KMS-11 (cell line): ENCODE data around the gene EXOSC10.
"Not testable (repeated sequence)": the region's sequence is repeated elsewhere in the genome, so short reads cannot be mapped to it uniquely, and the experiment has no call there.

Experiments
- H2AFZ ChIP-seq: fragments of 200-600 bp; sonication (generic); 2 replicates; pipeline ENCODE4 v1.6.1; 2016; ENCODE audit warnings: antibody characterized with exemption, mixed run types, low read depth
- H3K27ac ChIP-seq: fragments of 200-600 bp; sonication (generic); 2 replicates; pipeline ENCODE4 v1.6.1; 2016; ENCODE audit warnings: mild to moderate bottlenecking, mixed run types
- H3K27me3 ChIP-seq: fragments of 200-600 bp; sonication (generic); 2 replicates; pipeline ENCODE4 v1.6.1; 2017; ENCODE audit warnings: mild to moderate bottlenecking, low read depth, mixed run types, moderate library complexity; ENCODE audit not compliant: insufficient read depth
- H3K36me3 ChIP-seq: fragments of 200-600 bp; sonication (generic); 2 replicates; pipeline ENCODE4 v1.6.1; 2017; ENCODE audit warnings: mild to moderate bottlenecking, mixed run types; ENCODE audit not compliant: insufficient read depth
- H3K4me1 ChIP-seq: fragments of 200-600 bp; sonication (generic); 2 replicates; pipeline ENCODE4 v1.6.1; 2016; ENCODE audit warnings: mild to moderate bottlenecking, low read depth, mixed run types; ENCODE audit not compliant: poor library complexity, severe bottlenecking
- H3K4me2 ChIP-seq: fragments of 200-600 bp; sonication (generic); 2 replicates; pipeline ENCODE4 v1.7.0; 2016; ENCODE audit warnings: mild to moderate bottlenecking, mixed run types
- H3K4me3 ChIP-seq: fragments of 200-600 bp; sonication (generic); IDR thresholded peaks from 2 replicates; pipeline ENCODE4 v1.6.1; 2017; ENCODE audit warnings: low read depth, low read length, mixed read lengths; ENCODE audit not compliant: insufficient read depth
- H3K79me2 ChIP-seq: fragments of 200-600 bp; sonication (generic); 2 replicates; pipeline ENCODE4 v1.6.1; 2016; ENCODE audit warnings: low read depth, mixed run types; ENCODE audit not compliant: insufficient read depth
- H3K9ac ChIP-seq: fragments of 200-600 bp; sonication (generic); 2 replicates; pipeline ENCODE4 v1.6.1; 2016; ENCODE audit warnings: mild to moderate bottlenecking, mixed run types
- H4K20me1 ChIP-seq: fragments of 200-600 bp; sonication (generic); 2 replicates; pipeline ENCODE4 v1.6.1; 2016; ENCODE audit warnings: mild to moderate bottlenecking, mixed run types; ENCODE audit not compliant: insufficient read depth
- TF ChIP-seq, protein P1 (sequence below): fragments of 200-600 bp; sonication (generic); conservative IDR thresholded peaks from 2 replicates; pipeline ENCODE4 v1.6.1; 2017; ENCODE audit warnings: low read depth, mild to moderate bottlenecking, antibody characterized with exemption, low read length, moderate library complexity, mixed read lengths

Gene EXOSC10

GRCh38 chr1:11067716-11068599, 31.7 kb downstream of the EXOSC10 start:
- no peaks in the 10 kb centered on the region for H3K79me2 ChIP-seq
- H3K9ac ChIP-seq = no peak overlapping the region
- H3K4me2 ChIP-seq = no peak overlapping the region
- H3K27ac ChIP-seq = no peak overlapping the region
- no peaks in the 10 kb centered on the region for H3K27me3 ChIP-seq
- TF ChIP-seq, protein P1, sequence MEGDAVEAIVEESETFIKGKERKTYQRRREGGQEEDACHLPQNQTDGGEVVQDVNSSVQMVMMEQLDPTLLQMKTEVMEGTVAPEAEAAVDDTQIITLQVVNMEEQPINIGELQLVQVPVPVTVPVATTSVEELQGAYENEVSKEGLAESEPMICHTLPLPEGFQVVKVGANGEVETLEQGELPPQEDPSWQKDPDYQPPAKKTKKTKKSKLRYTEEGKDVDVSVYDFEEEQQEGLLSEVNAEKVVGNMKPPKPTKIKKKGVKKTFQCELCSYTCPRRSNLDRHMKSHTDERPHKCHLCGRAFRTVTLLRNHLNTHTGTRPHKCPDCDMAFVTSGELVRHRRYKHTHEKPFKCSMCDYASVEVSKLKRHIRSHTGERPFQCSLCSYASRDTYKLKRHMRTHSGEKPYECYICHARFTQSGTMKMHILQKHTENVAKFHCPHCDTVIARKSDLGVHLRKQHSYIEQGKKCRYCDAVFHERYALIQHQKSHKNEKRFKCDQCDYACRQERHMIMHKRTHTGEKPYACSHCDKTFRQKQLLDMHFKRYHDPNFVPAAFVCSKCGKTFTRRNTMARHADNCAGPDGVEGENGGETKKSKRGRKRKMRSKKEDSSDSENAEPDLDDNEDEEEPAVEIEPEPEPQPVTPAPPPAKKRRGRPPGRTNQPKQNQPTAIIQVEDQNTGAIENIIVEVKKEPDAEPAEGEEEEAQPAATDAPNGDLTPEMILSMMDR = no peak
- no peak overlapping the region for H2AFZ ChIP-seq
- H3K4me1 ChIP-seq = peaks cover 13% of the 10 kb centered on the region
- no peaks in the 10 kb centered on the region for H4K20me1 ChIP-seq
- H3K4me3 ChIP-seq = no peak overlapping the region
- peaks cover 6% of the 10 kb centered on the region; the same call in 1 of the 2 replicates for H3K36me3 ChIP-seq

DNA sequence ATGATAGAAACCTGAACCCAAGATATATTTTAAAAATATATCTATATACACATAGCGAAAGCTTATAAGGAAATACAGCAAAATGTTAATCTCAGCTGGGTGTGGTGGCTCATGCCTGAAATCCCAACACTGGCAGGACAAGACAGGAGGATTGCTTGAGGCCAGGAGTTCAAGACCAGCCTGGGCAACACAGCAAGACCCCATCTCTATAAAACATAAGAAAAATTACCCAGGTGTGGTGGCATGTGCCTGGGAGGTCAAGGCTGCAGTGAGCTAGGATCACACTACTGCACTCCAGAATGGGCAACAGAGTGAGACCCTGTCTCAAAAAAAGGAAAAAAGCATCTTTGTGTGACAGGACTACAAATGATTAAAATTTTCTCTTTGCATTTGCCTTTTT, 33.9 kb downstream of the EXOSC10 start:
- no peak overlapping the region for H2AFZ ChIP-seq
- TF ChIP-seq, protein P1 = no peak
- no peak overlapping the region for H3K9ac ChIP-seq
- no peak overlapping the region for H3K4me3 ChIP-seq
- peaks cover 35% of the 10 kb centered on the region for H3K4me1 ChIP-seq
- H3K79me2 ChIP-seq = peaks cover 13% of the 10 kb centered on the region; the same call in 1 of the 2 replicates
- H4K20me1 ChIP-seq = no peaks in the 10 kb centered on the region
- H3K27me3 ChIP-seq = no peaks in the 10 kb centered on the region
- no peak overlapping the region for H3K27ac ChIP-seq
- no peak overlapping the region for H3K4me2 ChIP-seq
- H3K36me3 ChIP-seq = peaks cover 2% of the 10 kb centered on the region; the same call in 1 of the 2 replicates

DNA sequence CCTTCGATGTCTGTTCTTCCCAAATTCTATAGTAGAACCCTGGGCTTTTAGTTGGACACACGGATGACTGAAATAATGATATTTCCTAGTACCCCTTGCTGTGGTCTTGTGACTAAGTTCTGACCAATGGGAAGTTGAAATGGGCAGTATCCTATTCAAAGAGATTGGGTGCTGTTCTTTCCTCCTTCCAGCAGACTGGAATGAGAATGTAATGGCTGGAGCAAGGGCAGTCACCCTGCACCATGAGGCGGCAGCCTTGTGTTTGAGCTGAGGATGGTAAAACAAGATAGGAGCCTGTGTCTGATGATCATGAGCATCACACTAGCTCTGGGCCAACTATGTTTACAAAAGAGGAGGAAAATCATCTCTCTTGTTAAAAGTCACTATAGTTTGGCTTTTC, 34.7 kb downstream of the EXOSC10 start:
- H4K20me1 ChIP-seq = no peaks in the 10 kb centered on the region
- peaks cover 35% of the 10 kb centered on the region for H3K4me1 ChIP-seq
- H3K79me2 ChIP-seq = peaks cover 19% of the 10 kb centered on the region; the same call in 1 of the 2 replicates
- H3K27me3 ChIP-seq = no peaks in the 10 kb centered on the region
- H3K4me2 ChIP-seq = no peak overlapping the region
- H3K36me3 ChIP-seq = peaks cover 2% of the 10 kb centered on the region; the same call in 1 of the 2 replicates
- H3K27ac ChIP-seq = no peak overlapping the region
- no peak overlapping the region for H2AFZ ChIP-seq
- TF ChIP-seq, protein P1 = no peak
- no peak overlapping the region for H3K9ac ChIP-seq
- H3K4me3 ChIP-seq = no peak overlapping the region

GRCh38 chr1:11063937-11064537, 35.6 kb downstream of the EXOSC10 start:
- H3K4me3 ChIP-seq, H3K27me3 ChIP-seq, H4K20me1 ChIP-seq, H3K9ac ChIP-seq, H2AFZ ChIP-seq, H3K36me3 ChIP-seq: not testable (repeated sequence)
- H3K4me2 ChIP-seq = peak overlapping the region; percentile 25; the same call in 1 of the 2 replicates
- peaks cover 35% of the 10 kb centered on the region for H3K4me1 ChIP-seq
- peaks cover 25% of the 10 kb centered on the region; the same call in 1 of the 2 replicates for H3K79me2 ChIP-seq
- H3K27ac ChIP-seq = peak overlapping the region; percentile 56; the same call in 1 of the 2 replicates
